GM19324 (cell line): Measurements from ENCODE around the gene ZAP70.
"Not testable (repeated sequence)": the region's sequence is repeated elsewhere in the genome, so short reads cannot be mapped to it uniquely, and the experiment has no call there.

ENCODE experiments used
- ATAC-seq: cut with Tn5 transposase; IDR thresholded peaks from one replicate; pipeline ENCODE4 v1.9.1; 2021; ENCODE audit warnings: mild to moderate bottlenecking, moderate library complexity; ENCODE audit not compliant: unreplicated experiment, low FRiP score

Gene ZAP70

GRCh38 chr2:97713296-97714083 is at the start of gene ZAP70:
TSS of gene ZAP70 (plus strand) at chr2:97713576. CDS start at chr2:97724037, 10,461 bp downstream.
- ATAC-seq = no peak

GRCh38 chr2:97663626-97663961 is 49.8 kb upstream of the ZAP70 start:
- peak; percentile 50 for ATAC-seq

GRCh38 chr2:97663962-97664635 is 49.3 kb upstream of the ZAP70 start, which contains the start of gene ACTR1B:
TSS of gene ACTR1B (minus strand) at chr2:97664044. CDS start at chr2:97663890, 154 bp downstream.
- ATAC-seq = peak; percentile 93

GRCh38 chr2:97664636-97664970 is 48.8 kb upstream of the ZAP70 start:
- ATAC-seq = no peak

- no peak for ATAC-seq
Measured at GRCh38 chr2:97669448-97669847, 43.9 kb upstream of the ZAP70 start, which contains the start of gene C2orf92. TSS of gene C2orf92 (plus strand) at chr2:97669713. CDS start at chr2:97669789, 76 bp downstream.

GRCh38 chr2:97670471-97670870 is 42.9 kb upstream of the ZAP70 start:
- no peak for ATAC-seq

GRCh38 chr2:97671526-97671925 is 41.9 kb upstream of the ZAP70 start:
- no peak for ATAC-seq

GRCh38 chr2:97672606-97673140 is 40.7 kb upstream of the ZAP70 start:
- ATAC-seq = not testable (repeated sequence)

- ATAC-seq = no peak
Measured at GRCh38 chr2:97673182-97673914, 40.0 kb upstream of the ZAP70 start.

- no peak for ATAC-seq
Measured at GRCh38 chr2:97673915-97674283, 39.5 kb upstream of the ZAP70 start.

GRCh38 chr2:97675430-97676113 is 37.8 kb upstream of the ZAP70 start:
- no peak for ATAC-seq

- no peak for ATAC-seq
Measured at GRCh38 chr2:97676620-97677019, 36.8 kb upstream of the ZAP70 start.

- no peak for ATAC-seq
Measured at GRCh38 chr2:97677480-97677879, 35.9 kb upstream of the ZAP70 start.

GRCh38 chr2:97678298-97678697 is 35.1 kb upstream of the ZAP70 start:
- no peak for ATAC-seq

GRCh38 chr2:97687235-97687634 is 26.1 kb upstream of the ZAP70 start:
- ATAC-seq = not testable (repeated sequence)

- ATAC-seq = no peak
Measured at GRCh38 chr2:97688062-97688827, 25.1 kb upstream of the ZAP70 start.

GRCh38 chr2:97691166-97691565 is 22.2 kb upstream of the ZAP70 start:
- no peak for ATAC-seq

- no peak for ATAC-seq
Measured at GRCh38 chr2:97693476-97693875, 19.9 kb upstream of the ZAP70 start.

- ATAC-seq = no peak
Measured at GRCh38 chr2:97695744-97696143, 17.6 kb upstream of the ZAP70 start.
